ENCODE data around the gene OPA1. TPM values are rescaled to one million over a fixed set of nuclear protein-coding genes. Genes with fewer than 3 reads are reported as not detected.

The OPA1 gene
- total RNA-seq, 1 donor from 2014 or later: 38.5 TPM

DNA sequence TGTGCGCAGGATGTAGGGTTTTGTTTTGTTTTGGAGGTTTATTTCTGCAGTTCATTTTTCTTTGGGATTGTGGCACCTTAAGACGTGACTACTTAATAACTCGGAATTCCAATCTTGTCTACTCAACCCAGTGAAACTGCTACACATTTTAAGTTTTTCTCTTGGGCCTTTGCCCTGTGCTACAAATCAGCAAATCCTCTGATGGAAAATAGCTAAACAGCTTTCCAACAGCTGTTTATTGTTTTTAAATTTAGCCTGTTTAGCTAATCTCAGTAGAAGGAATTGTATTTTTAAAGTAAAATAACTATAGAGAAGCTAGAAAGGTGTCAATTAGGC is 48.4 kb downstream of the OPA1 start:
- no peak for TF ChIP-seq POLR2AphosphoS5 (IDR thresholded peaks at IDR 0.05; ENCODE audit: insufficient read depth in 1 of 2, low read depth in 1 of 2)
- TF ChIP-seq, protein P1, sequence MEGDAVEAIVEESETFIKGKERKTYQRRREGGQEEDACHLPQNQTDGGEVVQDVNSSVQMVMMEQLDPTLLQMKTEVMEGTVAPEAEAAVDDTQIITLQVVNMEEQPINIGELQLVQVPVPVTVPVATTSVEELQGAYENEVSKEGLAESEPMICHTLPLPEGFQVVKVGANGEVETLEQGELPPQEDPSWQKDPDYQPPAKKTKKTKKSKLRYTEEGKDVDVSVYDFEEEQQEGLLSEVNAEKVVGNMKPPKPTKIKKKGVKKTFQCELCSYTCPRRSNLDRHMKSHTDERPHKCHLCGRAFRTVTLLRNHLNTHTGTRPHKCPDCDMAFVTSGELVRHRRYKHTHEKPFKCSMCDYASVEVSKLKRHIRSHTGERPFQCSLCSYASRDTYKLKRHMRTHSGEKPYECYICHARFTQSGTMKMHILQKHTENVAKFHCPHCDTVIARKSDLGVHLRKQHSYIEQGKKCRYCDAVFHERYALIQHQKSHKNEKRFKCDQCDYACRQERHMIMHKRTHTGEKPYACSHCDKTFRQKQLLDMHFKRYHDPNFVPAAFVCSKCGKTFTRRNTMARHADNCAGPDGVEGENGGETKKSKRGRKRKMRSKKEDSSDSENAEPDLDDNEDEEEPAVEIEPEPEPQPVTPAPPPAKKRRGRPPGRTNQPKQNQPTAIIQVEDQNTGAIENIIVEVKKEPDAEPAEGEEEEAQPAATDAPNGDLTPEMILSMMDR (IDR thresholded peaks at IDR 0.05): no peak
- no peak for TF ChIP-seq POLR2A (IDR thresholded peaks at IDR 0.05)
- H3K36me3 ChIP-seq: peaks cover 0 to 43% of the 10 kb centered on the region in 2 donors

DNA sequence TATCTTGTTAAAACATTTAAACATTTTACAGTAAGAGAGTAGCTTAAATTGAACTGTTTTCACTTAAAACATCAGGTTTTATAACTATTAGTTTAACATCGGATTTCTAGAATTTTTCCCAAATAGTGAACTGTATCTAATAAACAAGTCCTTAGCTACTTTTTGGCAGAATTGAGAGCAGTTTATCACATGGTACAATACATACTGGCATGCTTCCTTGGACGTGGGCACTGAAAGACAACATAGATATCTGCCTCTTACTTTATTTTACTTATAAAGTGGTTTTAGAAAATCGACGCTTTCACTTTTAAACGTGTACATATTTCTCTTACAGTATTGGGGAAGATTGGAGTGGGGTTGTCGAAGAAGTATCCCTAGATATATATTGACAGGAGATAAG is 52.8 kb downstream of the OPA1 start:
- H3K4me1 ChIP-seq: no peaks in the 10 kb centered on the region
- no peaks in the 10 kb centered on the region for H3K27me3 ChIP-seq
- intact Hi-C loops (cut with DNase I): no loop called here
- no peak for DNase-seq (ENCODE audit: extremely low spot score in 2 of 2)
- no peak overlapping the region for H3K4me3 ChIP-seq
- TF ChIP-seq POLR2A (IDR thresholded peaks at IDR 0.05) (no peak), POLR2AphosphoS5 (IDR thresholded peaks at IDR 0.05; ENCODE audit: insufficient read depth in 1 of 2, low read depth in 1 of 2) (no peak)
- TF ChIP-seq, protein P1 (IDR thresholded peaks at IDR 0.05): no peak
- H3K27ac ChIP-seq: no peak overlapping the region
- peaks cover 3 to 57% of the 10 kb centered on the region in 2 donors for H3K36me3 ChIP-seq
- no peaks in the 10 kb centered on the region for H3K9me3 ChIP-seq

More for the DNA sequence above, 48.4 kb downstream of the OPA1 start:
- no peak overlapping the region for H3K27ac ChIP-seq
- no peaks in the 10 kb centered on the region for H3K9me3 ChIP-seq
- H3K4me1 ChIP-seq: no peaks in the 10 kb centered on the region
- intact Hi-C loops (cut with DNase I): no loop called here
- DNase-seq (ENCODE audit: extremely low spot score in 2 of 2): no peak
- no peaks in the 10 kb centered on the region for H3K27me3 ChIP-seq
- H3K4me3 ChIP-seq: no peak overlapping the region

DNA sequence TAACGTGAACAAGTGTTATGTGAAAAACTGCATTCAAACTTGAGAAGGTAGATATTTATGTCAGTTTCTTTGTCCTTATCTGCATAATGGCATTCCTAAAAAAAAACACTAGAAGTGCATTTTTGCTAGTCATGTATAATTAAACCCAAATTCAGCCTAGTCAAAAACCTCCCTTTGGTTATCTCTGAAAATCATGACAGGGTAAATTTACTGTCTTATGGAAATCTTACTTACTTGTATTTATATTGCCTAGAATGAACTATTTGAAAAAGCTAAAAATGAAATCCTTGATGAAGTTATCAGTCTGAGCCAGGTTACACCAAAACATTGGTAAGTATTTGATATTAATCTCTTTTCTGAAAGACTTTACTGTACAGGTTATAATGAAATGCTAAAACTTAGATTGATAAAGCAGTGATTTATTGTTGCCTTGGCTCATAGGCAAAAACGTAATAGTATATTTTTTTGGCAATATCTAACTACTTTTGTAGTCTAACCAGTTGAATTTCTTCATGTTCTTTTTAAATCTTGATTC is 55.6 kb downstream of the OPA1 start:
- H3K4me3 ChIP-seq: no peak overlapping the region
- H3K27me3 ChIP-seq: no peaks in the 10 kb centered on the region
- H3K27ac ChIP-seq: no peak overlapping the region
- peaks cover 3 to 39% of the 10 kb centered on the region in 2 donors for H3K36me3 ChIP-seq
- DNase-seq (ENCODE audit: extremely low spot score in 2 of 2): no peak
- intact Hi-C loops (cut with DNase I): no loop called here
- no peaks in the 10 kb centered on the region for H3K4me1 ChIP-seq
- H3K9me3 ChIP-seq: no peaks in the 10 kb centered on the region
- no peak for TF ChIP-seq POLR2A (IDR thresholded peaks at IDR 0.05)

DNA sequence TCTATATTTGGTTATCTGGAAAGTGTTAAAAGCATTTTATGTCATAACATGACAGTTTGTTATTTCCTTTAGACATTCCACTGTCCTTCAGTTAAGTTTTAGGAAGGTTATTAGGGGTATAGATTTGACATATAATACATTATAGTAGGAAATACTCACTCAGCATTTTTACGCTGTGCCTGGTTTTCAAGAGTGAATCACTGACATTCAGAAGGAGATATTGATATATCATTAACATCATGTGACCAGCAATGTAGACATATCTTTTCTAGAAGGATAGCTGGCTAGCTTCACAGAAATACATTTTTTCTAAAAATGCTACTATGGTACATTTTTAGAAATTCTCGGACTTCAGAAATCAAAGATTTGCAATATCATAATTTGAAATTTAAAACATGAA is 57.6 kb downstream of the OPA1 start:
- Histone ChIP-seq H3K4me3 (no peak overlapping the region), H3K4me1 (no peaks in the 10 kb centered on the region), H3K36me3 (peaks cover 3 to 22% of the 10 kb centered on the region in 2 donors), H3K9me3 (no peaks in the 10 kb centered on the region), H3K27me3 (no peaks in the 10 kb centered on the region), H3K27ac (no peak overlapping the region)
- intact Hi-C loops (cut with DNase I): no loop called here
- DNase-seq (ENCODE audit: extremely low spot score in 2 of 2): no peak
- TF ChIP-seq, protein P1 (IDR thresholded peaks at IDR 0.05): no peak
- TF ChIP-seq POLR2AphosphoS5 (IDR thresholded peaks at IDR 0.05; ENCODE audit: insufficient read depth in 1 of 2, low read depth in 1 of 2) (no peak), POLR2A (IDR thresholded peaks at IDR 0.05) (no peak)

DNA sequence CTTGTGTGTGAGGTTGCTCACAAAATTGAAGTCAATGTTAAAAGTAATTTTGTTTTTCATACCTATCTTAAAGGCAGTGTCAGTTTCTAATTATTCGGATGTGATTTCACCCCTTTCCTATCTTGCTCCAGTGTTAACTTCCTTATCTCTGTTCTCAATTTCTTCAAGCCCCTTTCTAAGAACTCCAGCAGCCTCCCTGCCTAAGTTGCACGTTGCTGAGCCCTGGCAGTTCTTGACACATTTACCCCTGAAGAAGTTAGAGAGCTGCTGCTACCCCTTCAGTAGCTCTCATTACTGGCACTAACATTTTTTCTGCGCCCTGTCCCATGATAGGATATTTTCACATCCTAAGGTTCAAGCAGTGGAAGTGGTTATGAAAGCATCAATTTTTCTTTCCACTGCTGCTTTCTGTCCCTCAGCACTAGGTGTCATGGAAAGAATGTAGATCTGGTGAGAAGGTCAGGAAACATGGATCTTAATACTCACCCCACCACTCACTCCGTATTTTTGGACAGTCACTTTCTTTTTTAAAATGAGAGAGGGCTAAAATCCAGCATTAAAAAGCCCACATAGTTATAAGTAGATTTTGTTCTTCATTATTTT is 62.9 kb downstream of the OPA1 start:
- Histone ChIP-seq H3K4me3 (no peak overlapping the region), H3K4me1 (no peaks in the 10 kb centered on the region), H3K36me3 (peaks cover 0 to 39% of the 10 kb centered on the region in 2 donors), H3K9me3 (no peaks in the 10 kb centered on the region), H3K27ac (no peak overlapping the region), H3K27me3 (no peaks in the 10 kb centered on the region)
- no peak for DNase-seq (ENCODE audit: extremely low spot score in 2 of 2)
- no peak for TF ChIP-seq POLR2AphosphoS5 (IDR thresholded peaks at IDR 0.05; ENCODE audit: insufficient read depth in 1 of 2, low read depth in 1 of 2)
- intact Hi-C loops (cut with DNase I): no loop called here

DNA sequence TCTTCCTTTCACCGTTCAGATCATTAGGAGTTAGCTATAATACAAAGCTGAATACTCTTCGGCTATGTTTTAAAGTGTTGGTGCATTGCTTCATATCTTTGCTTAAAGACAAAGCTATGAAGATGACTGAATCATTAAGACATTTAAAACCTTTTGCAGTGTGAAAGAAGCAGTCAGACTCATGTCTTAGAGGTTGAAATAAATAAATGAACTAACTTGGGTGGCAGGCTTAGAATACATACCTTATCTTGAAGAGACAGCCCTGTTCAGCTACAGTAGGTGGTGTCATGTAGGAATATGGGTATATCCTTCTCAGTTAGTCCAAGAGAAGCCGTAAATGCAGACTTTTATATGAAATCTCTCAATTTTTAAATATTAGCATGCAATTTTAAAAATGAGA is 63.4 kb downstream of the OPA1 start:
- Histone ChIP-seq H3K4me3 (no peak overlapping the region), H3K9me3 (no peaks in the 10 kb centered on the region), H3K27me3 (no peaks in the 10 kb centered on the region), H3K27ac (no peak overlapping the region), H3K36me3 (peaks cover 0 to 40% of the 10 kb centered on the region in 2 donors), H3K4me1 (no peaks in the 10 kb centered on the region)
- TF ChIP-seq, protein P1 (IDR thresholded peaks at IDR 0.05): no peak
- TF ChIP-seq POLR2AphosphoS5 (IDR thresholded peaks at IDR 0.05; ENCODE audit: insufficient read depth in 1 of 2, low read depth in 1 of 2): no peak
- TF ChIP-seq POLR2A (IDR thresholded peaks at IDR 0.05): no peak
- intact Hi-C loops (cut with DNase I): no loop called here
- DNase-seq (ENCODE audit: extremely low spot score in 2 of 2): no peak
